Stimulated activated CD4-positive, alpha-beta T cell treated with anti-CD3 and anti-CD28 coated beads, Interleukin-12 subunit alpha, Interleukin-12 subunit beta, amount 100 ng/mL, for 4 hours (primary cell): ENCODE results near the gene SPATA25.
"Not testable (repeated sequence)": the region's sequence is repeated elsewhere in the genome, so short reads cannot be mapped to it uniquely, and the experiment has no call there.

Experiments
- DNase-seq: peaks from one replicate; pipeline ENCODE4 v3.0.0-alpha.2; 2020

Gene SPATA25

GRCh38 chr20:45887346-45887715 lies at the start of gene SPATA25:
Gene SPATA25, minus strand, starts transcription at chr20:45887622. Its CDS starts 32 bp downstream, at chr20:45887590.
- DNase-seq: no peak

GRCh38 chr20:45935416-45936046 lies 48.1 kb upstream of the SPATA25 start:
- no peak for DNase-seq

- DNase-seq: peak; percentile 98
Observed at GRCh38 chr20:45934586-45935415, 47.4 kb upstream of the SPATA25 start, which contains the start of gene PCIF1. Gene PCIF1, plus strand, starts transcription at chr20:45934683. Its CDS starts 4,317 bp downstream, at chr20:45939000.

- no peak for DNase-seq
Observed at GRCh38 chr20:45934046-45934585, 46.7 kb upstream of the SPATA25 start.

- peak; percentile 48 for DNase-seq
Observed at GRCh38 chr20:45933266-45934045, 46.0 kb upstream of the SPATA25 start.

- not testable (repeated sequence) for DNase-seq
Observed at GRCh38 chr20:45931680-45932079, 44.3 kb upstream of the SPATA25 start.

- no peak for DNase-seq
Observed at GRCh38 chr20:45927071-45927878, 39.9 kb upstream of the SPATA25 start.

GRCh38 chr20:45926731-45927070 lies 39.3 kb upstream of the SPATA25 start:
- DNase-seq: no peak

- no peak for DNase-seq
Observed at GRCh38 chr20:45925821-45926506, 38.5 kb upstream of the SPATA25 start.

- DNase-seq: no peak
Observed at GRCh38 chr20:45924391-45925261, 37.2 kb upstream of the SPATA25 start.

- no peak for DNase-seq
Observed at GRCh38 chr20:45921337-45922189, 34.1 kb upstream of the SPATA25 start.

GRCh38 chr20:45920462-45921336 lies 33.3 kb upstream of the SPATA25 start:
- no peak for DNase-seq

- DNase-seq: no peak
Observed at GRCh38 chr20:45919542-45920399, 32.3 kb upstream of the SPATA25 start.

GRCh38 chr20:45918779-45919537 lies 31.5 kb upstream of the SPATA25 start:
- no peak for DNase-seq

- DNase-seq: no peak
Observed at GRCh38 chr20:45918182-45918737, 30.8 kb upstream of the SPATA25 start.

- no peak for DNase-seq
Observed at GRCh38 chr20:45917790-45918141, 30.3 kb upstream of the SPATA25 start.

- DNase-seq: no peak
Observed at GRCh38 chr20:45913116-45913515, 25.7 kb upstream of the SPATA25 start.
